ENCODE measurements around the gene CR1. TPM values are rescaled to one million over a fixed set of nuclear protein-coding genes. Genes with fewer than 3 reads are reported as not detected.
"Not testable (repeated sequence)": the region's sequence is repeated elsewhere in the genome, so short reads cannot be mapped to it uniquely, and the experiment has no call there.

Gene CR1
- total and polyA plus RNA-seq, 4 donors, result 0.22 to 4.0 (median 0.69) TPM

DNA sequence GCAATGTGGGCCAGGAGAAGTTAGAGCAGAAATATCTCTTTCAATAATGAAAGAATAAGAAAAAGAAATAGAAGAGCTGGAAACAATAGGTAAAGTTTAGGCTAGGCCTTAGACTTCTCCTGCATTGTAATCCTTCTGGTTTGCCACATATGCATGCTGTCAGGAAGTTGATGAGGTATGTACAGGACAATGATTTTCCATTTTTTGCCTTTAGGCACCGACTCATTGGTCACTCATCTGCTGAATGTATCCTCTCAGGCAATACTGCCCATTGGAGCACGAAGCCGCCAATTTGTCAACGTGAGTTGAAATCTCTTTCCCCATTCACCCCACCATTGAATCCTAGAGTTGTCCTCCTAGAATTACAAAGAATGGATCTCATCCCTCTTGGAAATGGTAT is 79.4 kb downstream of the CR1 start:
- H3K4me3 ChIP-seq (ENCODE audit: low read depth, low read length); DNase-seq (ENCODE audit: low read depth in 4 of 6, low spot score in 6 of 6); H3K4me1 ChIP-seq (ENCODE audit: control insufficient read depth, insufficient read depth, low read length); H3K27ac ChIP-seq (ENCODE audit: low read depth, low read length); H3K36me3 ChIP-seq (ENCODE audit: control insufficient read depth, insufficient read depth, low read length); H3K27me3 ChIP-seq (ENCODE audit: control insufficient read depth, insufficient read depth, low read length); H3K9me3 ChIP-seq (ENCODE audit: control insufficient read depth, insufficient read depth, low read length): not testable (repeated sequence)
- no CpG with 5 or more reads among the region's 4 CpGs for WGBS (ENCODE audit: insufficient coverage)

DNA sequence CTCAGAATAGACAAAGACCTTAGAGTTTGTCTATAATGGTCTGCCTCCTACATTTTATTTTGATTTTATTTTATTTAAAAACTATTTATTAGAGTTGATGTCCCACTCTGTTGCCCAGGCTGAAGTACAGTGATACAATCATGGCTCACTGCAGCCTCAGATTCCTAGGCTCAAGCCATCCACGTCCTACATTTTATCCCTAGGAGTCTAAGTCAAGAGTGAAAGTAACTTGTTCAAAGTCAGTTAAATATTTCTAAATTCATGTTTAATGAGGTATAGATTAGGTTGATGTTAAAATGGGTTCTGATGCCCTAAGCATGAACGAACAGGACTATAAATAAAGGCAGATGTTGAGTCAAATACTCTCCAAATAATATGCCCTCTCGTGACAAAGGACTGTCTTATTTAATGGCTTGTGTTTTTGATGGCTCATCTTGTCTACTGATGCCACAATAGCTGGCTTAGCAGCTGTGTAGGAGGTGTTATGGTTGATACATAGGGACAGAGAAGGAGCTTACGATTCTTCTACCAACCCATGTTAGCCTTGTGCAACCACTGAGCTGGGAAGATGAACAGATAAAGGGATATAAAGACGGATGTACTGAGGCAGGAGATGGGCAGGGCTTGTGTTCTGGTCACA is 83.0 kb downstream of the CR1 start:
- Histone ChIP-seq H3K9me3 (ENCODE audit: control insufficient read depth, insufficient read depth, low read length) (no peaks in the 10 kb centered on the region), H3K4me1 (ENCODE audit: control insufficient read depth, insufficient read depth, low read length) (no peaks in the 10 kb centered on the region), H3K4me3 (ENCODE audit: low read depth, low read length) (no peak overlapping the region), H3K27me3 (ENCODE audit: control insufficient read depth, insufficient read depth, low read length) (no peaks in the 10 kb centered on the region), H3K27ac (ENCODE audit: low read depth, low read length) (no peak overlapping the region), H3K36me3 (ENCODE audit: control insufficient read depth, insufficient read depth, low read length) (no peaks in the 10 kb centered on the region)
- WGBS (ENCODE audit: insufficient coverage), result 30% methylated on average over 1 of the region's 5 CpGs
- no peak for DNase-seq (ENCODE audit: low read depth in 4 of 6, low spot score in 6 of 6)

DNA sequence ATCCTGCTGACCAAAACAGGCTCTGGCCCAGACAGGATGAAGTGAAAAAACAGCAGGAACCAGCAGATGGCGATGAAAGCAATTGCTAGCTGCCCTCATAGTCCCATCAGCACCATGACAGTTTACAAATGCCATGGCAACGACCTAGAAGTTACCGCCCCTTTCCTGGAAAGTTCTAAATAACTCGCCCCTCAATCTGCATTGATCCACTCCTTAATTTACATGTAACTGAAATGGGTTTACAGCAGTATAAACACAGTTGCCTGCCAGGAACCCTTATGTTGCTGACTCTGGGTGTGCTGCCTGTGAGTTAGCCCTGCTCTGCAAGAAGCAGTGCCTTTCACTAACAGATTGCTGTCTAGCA is 83.5 kb downstream of the CR1 start:
- WGBS (ENCODE audit: insufficient coverage), result 37% methylated on average over 2 of the region's 4 CpGs

DNA sequence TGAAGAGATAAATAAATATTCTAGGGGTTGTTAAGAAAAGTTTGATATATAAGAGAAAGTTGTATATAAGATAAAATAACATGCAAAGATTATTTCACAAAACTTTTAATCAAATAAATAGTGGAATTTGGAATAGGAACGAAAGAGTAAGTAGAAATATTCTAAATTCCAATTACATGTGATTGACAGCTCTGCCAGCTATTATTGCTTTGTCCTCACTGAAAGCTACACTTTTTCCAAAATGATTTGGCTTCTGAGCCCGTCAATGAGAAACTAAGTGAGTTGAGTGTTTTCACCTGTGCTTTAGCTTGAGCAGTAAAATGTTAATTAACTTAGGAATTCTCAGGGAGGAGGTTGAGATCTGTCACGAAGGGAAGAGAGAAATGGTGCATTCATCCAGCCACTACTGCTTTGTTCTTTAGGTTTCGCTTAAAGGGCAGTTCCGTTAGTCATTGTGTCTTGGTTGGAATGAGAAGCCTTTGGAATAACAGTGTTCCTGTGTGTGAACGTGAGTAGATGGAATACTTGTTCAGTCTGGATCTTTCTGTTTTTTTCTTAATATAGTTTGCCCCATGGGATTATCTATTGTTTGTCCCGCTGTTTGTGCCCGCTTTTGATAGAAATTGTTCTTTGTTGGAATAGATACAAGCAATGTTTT is 85.7 kb downstream of the CR1 start:
- no peak overlapping the region for H3K27ac ChIP-seq (ENCODE audit: low read depth, low read length)
- H3K9me3 ChIP-seq (ENCODE audit: control insufficient read depth, insufficient read depth, low read length), result no peaks in the 10 kb centered on the region
- 51% methylated on average over 6 of the region's 8 CpGs for WGBS (ENCODE audit: insufficient coverage)
- no peak overlapping the region for H3K4me3 ChIP-seq (ENCODE audit: low read depth, low read length)
- peak in 2 of 6 donors; percentile 7 to 13 for DNase-seq (ENCODE audit: low read depth in 4 of 6, low spot score in 6 of 6)
- H3K27me3 ChIP-seq (ENCODE audit: control insufficient read depth, insufficient read depth, low read length), result no peaks in the 10 kb centered on the region
- H3K36me3 ChIP-seq (ENCODE audit: control insufficient read depth, insufficient read depth, low read length), result no peaks in the 10 kb centered on the region
- H3K4me1 ChIP-seq (ENCODE audit: control insufficient read depth, insufficient read depth, low read length), result no peaks in the 10 kb centered on the region

More for the DNA sequence above, 83.5 kb downstream of the CR1 start:
- Histone ChIP-seq H3K4me3 (ENCODE audit: low read depth, low read length) (no peak overlapping the region), H3K4me1 (ENCODE audit: control insufficient read depth, insufficient read depth, low read length) (no peaks in the 10 kb centered on the region), H3K27ac (ENCODE audit: low read depth, low read length) (no peak overlapping the region), H3K9me3 (ENCODE audit: control insufficient read depth, insufficient read depth, low read length) (no peaks in the 10 kb centered on the region), H3K36me3 (ENCODE audit: control insufficient read depth, insufficient read depth, low read length) (no peaks in the 10 kb centered on the region), H3K27me3 (ENCODE audit: control insufficient read depth, insufficient read depth, low read length) (no peaks in the 10 kb centered on the region)
- DNase-seq (ENCODE audit: low read depth in 4 of 6, low spot score in 6 of 6), result peak in 2 of 6 donors; percentile 50 to 52

DNA sequence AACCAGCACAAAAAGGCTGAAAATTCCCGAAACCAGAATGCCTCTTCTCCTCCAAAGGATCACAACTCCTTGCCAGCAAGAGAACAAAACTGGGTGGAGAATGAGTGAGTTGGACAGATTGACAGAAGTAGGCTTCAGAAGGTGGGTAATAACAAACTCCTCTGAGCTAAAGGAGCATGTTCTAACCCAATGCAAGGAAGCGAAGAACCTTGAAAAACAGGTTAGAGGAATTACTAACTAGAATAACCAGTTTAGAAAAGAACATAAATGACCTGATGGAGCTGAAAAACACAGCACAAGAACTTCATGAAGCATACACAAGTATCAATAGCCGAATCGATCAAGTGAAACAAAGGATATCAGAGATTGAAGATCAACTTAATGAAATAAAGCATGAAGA is 93.5 kb downstream of the CR1 start:
- not testable (repeated sequence) for H3K4me3 ChIP-seq (ENCODE audit: low read depth, low read length); H3K36me3 ChIP-seq (ENCODE audit: control insufficient read depth, insufficient read depth, low read length); H3K27me3 ChIP-seq (ENCODE audit: control insufficient read depth, insufficient read depth, low read length); H3K27ac ChIP-seq (ENCODE audit: low read depth, low read length); H3K4me1 ChIP-seq (ENCODE audit: control insufficient read depth, insufficient read depth, low read length); H3K9me3 ChIP-seq (ENCODE audit: control insufficient read depth, insufficient read depth, low read length); DNase-seq (ENCODE audit: low read depth in 4 of 6, low spot score in 6 of 6)
- no CpG with 5 or more reads among the region's 4 CpGs for WGBS (ENCODE audit: insufficient coverage)

DNA sequence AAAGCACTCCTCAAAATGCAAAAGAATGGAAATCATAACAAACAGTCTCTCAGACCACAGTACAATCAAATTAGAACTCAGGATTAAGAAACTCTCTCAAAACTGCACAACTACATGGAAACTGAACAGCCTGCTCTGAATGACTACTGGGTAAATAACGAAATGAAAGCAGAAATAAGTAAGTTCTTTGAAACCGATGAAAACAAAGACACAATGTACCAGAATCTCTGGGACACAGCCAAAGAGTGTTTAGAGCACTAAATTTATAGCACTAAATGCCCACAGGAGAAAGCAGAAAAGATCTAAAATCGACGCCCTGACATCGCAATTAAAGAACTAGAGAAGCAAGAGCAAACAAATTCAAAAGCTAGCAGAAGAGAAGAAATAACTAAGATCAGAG is 95.2 kb downstream of the CR1 start:
- WGBS (ENCODE audit: insufficient coverage), result no CpG with 5 or more reads among the region's 5 CpGs
- not testable (repeated sequence) for H3K4me3 ChIP-seq (ENCODE audit: low read depth, low read length); H3K27ac ChIP-seq (ENCODE audit: low read depth, low read length)

DNA sequence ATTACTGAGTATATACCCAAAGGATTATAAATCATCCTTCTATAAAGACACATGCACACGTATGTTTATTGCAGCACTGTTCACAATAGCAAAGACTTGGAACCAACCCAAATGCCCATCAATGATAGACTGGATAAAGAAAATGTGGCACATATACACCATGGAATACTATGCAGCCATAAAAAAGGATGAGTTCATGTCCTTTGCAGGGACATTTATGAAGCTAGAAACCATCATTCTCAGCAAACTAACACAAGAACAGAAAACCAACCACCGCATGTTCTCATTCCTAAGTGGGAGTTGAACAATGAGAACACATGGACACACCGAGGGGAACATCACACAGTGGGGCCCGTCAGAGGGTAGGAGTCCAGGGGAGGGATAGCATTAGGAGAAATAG is 98.1 kb downstream of the CR1 start:
- WGBS (ENCODE audit: insufficient coverage), result 90% methylated on average over 2 of the region's 4 CpGs
- H3K4me1 ChIP-seq (ENCODE audit: control insufficient read depth, insufficient read depth, low read length); DNase-seq (ENCODE audit: low read depth in 4 of 6, low spot score in 6 of 6); H3K36me3 ChIP-seq (ENCODE audit: control insufficient read depth, insufficient read depth, low read length); H3K9me3 ChIP-seq (ENCODE audit: control insufficient read depth, insufficient read depth, low read length); H3K27me3 ChIP-seq (ENCODE audit: control insufficient read depth, insufficient read depth, low read length); H3K4me3 ChIP-seq (ENCODE audit: low read depth, low read length); H3K27ac ChIP-seq (ENCODE audit: low read depth, low read length): not testable (repeated sequence)

More for the DNA sequence above, 95.2 kb downstream of the CR1 start:
- H3K27me3 ChIP-seq (ENCODE audit: control insufficient read depth, insufficient read depth, low read length); H3K36me3 ChIP-seq (ENCODE audit: control insufficient read depth, insufficient read depth, low read length); H3K4me1 ChIP-seq (ENCODE audit: control insufficient read depth, insufficient read depth, low read length); DNase-seq (ENCODE audit: low read depth in 4 of 6, low spot score in 6 of 6); H3K9me3 ChIP-seq (ENCODE audit: control insufficient read depth, insufficient read depth, low read length): not testable (repeated sequence)

DNA sequence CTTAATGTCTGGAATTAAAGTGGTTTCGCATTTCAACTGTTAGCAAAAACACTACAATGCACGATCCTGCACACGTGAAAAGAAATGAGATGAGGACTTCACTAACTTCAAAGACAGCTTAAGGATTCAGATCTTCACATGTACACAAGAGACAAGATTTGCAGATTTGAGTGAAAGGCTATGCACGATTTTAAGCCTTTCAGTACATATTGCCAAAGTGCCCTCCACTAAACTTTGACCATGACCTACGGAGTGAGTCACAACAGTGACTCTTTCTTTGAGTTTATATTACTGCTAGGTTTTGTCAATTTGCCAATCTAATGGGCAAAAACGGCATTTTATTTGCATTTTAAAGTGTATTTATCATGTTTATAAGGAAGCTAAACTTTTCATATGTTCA is 107.8 kb downstream of the CR1 start:
- no peaks in the 10 kb centered on the region for H3K4me1 ChIP-seq (ENCODE audit: control insufficient read depth, insufficient read depth, low read length)
- H3K9me3 ChIP-seq (ENCODE audit: control insufficient read depth, insufficient read depth, low read length), result no peaks in the 10 kb centered on the region
- H3K36me3 ChIP-seq (ENCODE audit: control insufficient read depth, insufficient read depth, low read length), result no peaks in the 10 kb centered on the region
- DNase-seq (ENCODE audit: low read depth in 4 of 6, low spot score in 6 of 6), result no peak
- no peaks in the 10 kb centered on the region for H3K27me3 ChIP-seq (ENCODE audit: control insufficient read depth, insufficient read depth, low read length)
- H3K4me3 ChIP-seq (ENCODE audit: low read depth, low read length), result no peak overlapping the region
- WGBS (ENCODE audit: insufficient coverage), result 100% methylated on average over 2 of the region's 6 CpGs
- no peak overlapping the region for H3K27ac ChIP-seq (ENCODE audit: low read depth, low read length)

DNA sequence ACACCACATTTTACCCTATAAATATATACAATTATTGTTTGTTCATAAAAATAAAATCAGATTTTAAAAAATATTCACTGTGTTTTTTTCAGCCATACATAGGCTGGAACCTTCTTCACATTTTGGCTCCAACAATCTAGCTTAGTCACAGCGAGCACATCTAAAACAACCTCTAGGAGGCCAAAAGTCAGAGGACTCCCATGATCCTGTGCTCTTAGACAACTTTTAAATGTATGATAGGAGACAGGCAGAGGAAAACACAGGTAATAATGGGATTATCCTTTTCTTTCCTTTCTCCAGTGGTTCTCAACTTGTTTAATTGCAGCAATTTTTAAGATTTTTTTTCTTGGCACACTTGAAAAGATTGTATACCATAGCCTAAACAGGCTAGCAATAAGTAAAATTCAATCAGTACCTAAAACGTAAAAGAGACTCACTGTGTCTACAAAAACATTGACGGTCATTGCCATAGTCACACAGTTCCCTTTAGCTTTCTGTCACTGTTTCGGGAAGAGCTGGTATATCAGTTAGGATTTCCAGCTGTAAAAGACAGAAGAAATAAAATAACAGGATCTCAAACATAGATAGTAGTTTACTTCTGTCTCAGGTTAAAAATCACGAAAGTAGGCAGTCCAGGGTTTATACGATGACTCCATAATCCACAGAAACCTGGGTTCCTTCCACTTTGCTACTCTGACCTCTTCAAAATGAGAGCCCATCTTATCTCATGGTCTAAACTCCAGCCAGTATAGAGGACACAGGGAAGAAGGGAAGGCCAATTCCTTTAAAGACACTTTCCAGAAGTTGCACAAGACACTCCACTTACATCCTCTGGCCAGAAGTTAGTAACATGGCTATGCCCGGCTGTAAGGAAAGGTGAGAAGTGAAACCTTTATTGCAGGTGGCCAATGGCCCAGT is 109.7 kb downstream of the CR1 start:
- DNase-seq (ENCODE audit: low read depth in 4 of 6, low spot score in 6 of 6), result no peak
- H3K4me1 ChIP-seq (ENCODE audit: control insufficient read depth, insufficient read depth, low read length), result no peaks in the 10 kb centered on the region
- H3K27ac ChIP-seq (ENCODE audit: low read depth, low read length), result no peak overlapping the region
- no peaks in the 10 kb centered on the region for H3K9me3 ChIP-seq (ENCODE audit: control insufficient read depth, insufficient read depth, low read length)
- H3K36me3 ChIP-seq (ENCODE audit: control insufficient read depth, insufficient read depth, low read length), result no peaks in the 10 kb centered on the region
- 100% methylated on average over 2 of the region's 7 CpGs for WGBS (ENCODE audit: insufficient coverage)
- H3K27me3 ChIP-seq (ENCODE audit: control insufficient read depth, insufficient read depth, low read length), result no peaks in the 10 kb centered on the region
- no peak overlapping the region for H3K4me3 ChIP-seq (ENCODE audit: low read depth, low read length)

Data from spinal cord (tissue), 10 donors.